Fibroblast of skin of back (primary cell): ENCODE data around the gene FCHO2.

Experiments
- DNase-seq: peaks from one replicate; pipeline ENCODE4 v3.0.0-alpha.2; 2013

Gene FCHO2

GRCh38 chr5:73137563-73138530 is 182.0 kb downstream of the FCHO2 start:
- DNase-seq: no peak

GRCh38 chr5:73139485-73139884 is 183.6 kb downstream of the FCHO2 start:
- DNase-seq: no peak
